GM18870 (cell line): ENCODE results near the gene CNPY1.
"Not testable (repeated sequence)": the region's sequence is repeated elsewhere in the genome, so short reads cannot be mapped to it uniquely, and the experiment has no call there.

Experiments used
- ATAC-seq: cut with Tn5 transposase; IDR thresholded peaks from one replicate; pipeline ENCODE4 v1.9.1; 2021; ENCODE audit warnings: moderate library complexity; ENCODE audit not compliant: unreplicated experiment

The CNPY1 gene

DNA sequence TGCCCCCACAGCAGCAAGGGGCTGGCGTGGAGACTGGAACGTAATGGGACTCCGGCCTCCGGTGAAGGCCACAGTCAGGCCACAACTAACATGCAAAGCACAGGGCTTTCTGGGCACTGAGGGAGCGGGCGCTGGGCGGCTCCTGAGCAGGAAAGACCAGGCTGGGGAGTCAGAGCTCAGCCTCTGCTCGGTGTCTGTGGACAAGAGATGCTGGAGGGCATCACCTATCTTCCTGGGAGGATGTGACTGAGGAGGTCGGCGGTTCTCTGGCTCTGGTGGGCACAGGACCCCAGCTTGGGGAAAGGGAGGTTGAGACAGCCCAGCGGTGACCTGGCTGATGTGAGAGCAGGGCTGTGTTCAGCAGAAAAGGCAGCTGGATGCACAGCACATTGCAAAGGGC, 11.7 kb downstream of the CNPY1 start:
- ATAC-seq, result no peak

DNA sequence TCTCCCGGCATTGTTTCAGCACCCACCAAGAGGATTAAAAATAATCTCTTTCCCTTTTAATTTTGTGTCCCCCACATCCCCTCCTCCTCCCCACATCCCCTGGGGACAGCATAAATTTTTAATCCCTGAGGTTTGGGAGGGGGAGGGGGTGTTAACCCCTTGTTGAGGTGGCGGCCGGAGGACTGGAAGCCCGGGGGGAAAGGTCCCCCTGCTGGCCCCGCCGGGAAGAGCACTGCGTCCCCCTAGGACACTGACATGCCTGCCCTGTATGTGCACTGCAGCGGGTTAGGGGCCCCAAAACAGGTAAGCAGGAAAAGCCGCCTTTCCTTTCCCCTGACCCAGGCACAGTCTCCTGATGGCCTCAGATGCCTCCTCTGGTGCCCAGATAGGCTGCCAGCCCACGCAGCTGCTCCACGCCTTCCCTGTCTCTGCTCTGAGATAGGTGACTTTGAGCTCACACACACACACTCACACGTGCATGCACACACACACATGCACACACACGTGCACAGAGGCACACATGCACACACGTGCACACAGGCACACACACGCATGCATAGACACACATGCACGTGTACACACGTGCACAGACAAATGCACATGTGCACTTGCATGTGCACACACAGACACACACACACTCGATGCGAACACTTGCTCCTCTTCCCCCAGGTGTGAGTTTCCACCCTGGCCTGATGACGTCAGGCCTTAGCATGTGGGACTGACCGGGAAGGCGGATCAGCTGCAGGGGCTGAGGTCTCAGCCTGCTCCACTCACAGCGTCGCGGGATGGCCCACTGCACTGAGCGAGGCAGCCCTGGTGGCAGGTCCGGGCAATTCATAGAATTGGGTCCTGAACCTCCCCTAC, 12.3 kb downstream of the CNPY1 start:
- ATAC-seq, result no peak

DNA sequence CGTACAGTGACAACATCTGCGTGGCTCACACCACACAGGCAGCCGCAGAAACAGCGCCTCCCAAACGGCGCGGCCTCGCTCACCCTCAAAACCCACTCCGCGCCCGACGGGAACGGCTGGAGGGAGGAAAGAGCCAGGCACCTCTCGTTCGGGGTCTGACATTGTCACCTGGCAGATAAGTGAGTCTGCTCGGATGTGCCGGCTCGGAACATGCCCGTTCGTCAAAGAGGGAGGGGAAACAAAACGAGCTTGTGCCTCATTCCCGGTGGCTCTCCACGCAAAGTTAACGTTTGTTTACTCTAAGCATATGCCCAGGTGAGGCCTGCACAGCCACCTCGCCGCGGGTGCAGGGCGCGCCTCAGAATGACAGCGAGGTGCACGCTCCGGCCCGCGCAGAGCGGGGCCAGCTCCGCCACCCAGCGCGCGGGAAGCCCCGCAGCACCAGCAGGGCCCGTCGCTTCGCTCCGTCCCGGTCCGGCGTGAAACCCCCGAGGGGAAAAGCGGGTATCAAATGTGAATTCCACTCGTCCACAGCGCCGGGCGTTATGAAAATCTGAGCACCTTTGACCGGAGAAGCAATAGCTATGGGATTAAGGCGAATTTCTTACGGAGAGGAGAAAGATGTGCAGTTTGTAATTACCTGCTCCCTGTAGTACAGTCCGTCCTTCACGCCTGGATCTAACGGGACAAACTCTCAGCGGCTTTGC, 13.1 kb downstream of the CNPY1 start:
- ATAC-seq, result no peak

DNA sequence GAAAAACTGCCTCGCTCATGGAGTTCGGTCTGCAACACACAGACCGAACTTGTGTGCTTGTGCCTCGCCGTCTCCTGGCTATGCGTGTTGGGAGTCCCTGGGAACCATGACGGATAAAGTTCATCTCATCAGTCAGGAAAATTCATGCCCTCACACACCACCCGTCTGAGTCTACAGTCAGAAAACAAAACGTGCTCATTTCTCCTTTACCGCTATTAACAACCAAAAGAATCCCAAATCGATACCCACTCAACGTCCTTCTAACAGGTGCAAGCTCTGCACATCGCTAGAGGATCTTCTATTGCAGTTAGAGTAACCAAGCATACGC, 13.6 kb downstream of the CNPY1 start:
- no peak for ATAC-seq

DNA sequence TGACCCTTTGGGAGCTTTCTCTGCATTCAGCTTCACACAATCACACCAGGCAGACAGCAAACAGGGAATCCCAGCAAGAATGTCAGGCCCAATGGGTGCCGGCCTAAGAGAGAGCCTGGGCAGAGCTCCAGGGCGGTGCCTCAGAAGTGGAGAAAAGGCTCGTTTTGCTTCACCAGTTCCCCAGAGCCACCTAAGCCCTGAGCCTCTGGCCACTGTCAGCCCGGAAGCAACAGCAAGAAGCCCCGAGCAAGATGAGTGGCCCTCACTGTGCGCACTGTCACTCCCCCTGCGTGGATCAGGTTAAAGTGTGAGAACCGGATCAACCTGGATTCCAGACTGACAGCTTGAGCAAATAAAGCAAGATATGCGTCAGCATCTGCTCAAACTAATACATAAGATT, 14.7 kb downstream of the CNPY1 start:
- no peak for ATAC-seq

DNA sequence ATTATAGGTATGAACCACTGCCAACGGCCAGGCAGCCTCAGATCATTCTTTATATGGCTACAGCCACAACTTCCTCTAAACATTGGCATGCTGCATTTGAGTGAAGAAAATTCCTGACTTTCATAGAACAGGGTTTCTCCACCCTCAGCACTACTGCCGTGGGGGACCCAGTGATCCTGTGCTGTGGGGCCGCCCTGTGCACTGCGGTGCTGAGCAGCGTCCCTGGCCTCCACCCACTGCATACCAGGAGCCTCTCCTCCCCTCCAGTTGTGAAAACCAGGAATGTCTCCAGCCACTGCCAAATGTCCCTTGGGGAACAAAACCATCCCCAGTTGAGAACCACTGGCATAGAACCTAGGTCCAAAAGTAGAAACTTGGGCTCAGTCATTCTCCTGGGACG, 15.8 kb downstream of the CNPY1 start:
- ATAC-seq, result no peak

DNA sequence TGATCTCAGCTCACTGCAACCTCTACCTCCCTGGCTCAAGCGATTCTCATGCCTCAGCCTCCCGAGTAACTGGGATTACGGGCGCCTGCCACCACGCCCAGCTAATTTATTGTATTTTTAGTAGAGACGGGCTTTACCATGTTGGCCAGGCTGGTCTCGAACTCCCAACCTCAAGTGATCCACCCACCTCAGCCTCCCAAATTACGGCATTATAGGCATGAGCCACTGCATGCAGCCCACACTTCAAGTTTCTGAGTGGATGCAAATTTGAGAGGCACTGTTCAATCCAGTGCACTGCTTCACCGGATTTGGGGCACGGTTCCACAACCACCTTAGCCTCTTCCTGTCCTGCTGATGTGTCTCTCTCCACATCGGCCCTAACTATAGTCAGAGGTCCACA, 16.5 kb downstream of the CNPY1 start:
- ATAC-seq, result no peak

DNA sequence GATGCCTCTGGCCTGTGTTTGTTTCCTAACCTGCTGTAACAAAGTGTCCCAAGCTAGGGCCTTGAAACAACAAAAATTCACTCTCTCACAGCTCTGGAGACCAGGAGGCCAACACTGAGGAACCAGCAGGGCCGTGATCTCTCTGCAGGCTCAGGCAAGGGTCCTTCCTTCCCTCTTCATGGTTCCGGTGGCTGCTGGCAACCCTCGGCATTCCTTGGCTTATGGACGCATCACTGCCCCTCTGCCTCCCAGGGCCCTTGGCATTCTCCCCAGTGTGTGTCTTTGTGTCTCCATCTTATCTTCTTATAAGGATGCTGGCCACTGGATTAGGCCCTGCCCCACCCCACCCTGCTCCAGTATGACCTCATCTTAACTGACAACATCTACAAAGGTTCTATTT, 17.0 kb downstream of the CNPY1 start:
- ATAC-seq, result no peak

DNA sequence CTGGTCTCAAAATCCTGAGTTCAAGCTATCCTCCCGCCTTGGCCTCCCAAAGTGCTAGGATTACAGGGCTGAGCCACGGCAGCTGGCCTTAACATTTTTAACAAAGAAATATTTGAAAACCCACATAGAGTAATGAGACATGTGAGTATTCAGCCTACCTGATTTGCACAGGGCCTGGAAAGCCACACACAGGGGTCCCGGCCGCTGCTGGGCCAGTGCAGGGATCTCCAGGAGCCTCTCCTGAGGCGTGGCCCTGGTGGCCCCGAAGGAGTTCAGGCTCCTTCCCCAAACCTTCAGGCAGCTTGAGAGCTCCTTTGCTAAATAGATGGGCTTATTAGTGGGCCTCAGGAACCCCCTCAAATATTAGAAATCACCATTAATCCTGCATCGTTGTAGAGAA, 18.7 kb downstream of the CNPY1 start:
- ATAC-seq, result no peak

DNA sequence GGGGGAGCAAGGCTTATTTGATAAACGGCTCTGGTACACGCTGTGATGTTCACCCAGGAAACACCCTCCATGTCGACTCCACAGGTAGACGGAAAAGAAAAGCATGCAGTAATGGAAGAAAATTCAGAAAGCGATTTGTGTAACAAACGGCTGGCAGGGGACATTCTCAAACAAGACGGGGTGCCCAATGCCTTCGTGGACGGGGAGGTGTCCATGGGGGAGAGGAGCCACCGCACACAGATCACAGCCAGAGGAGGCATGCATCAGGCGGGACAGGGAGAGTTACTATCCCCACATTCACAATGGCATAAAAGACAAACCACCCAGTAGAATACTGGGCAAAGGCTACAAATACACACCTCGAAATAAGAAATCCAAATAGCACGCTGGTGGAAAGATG, 20.1 kb downstream of the CNPY1 start:
- no peak for ATAC-seq

DNA sequence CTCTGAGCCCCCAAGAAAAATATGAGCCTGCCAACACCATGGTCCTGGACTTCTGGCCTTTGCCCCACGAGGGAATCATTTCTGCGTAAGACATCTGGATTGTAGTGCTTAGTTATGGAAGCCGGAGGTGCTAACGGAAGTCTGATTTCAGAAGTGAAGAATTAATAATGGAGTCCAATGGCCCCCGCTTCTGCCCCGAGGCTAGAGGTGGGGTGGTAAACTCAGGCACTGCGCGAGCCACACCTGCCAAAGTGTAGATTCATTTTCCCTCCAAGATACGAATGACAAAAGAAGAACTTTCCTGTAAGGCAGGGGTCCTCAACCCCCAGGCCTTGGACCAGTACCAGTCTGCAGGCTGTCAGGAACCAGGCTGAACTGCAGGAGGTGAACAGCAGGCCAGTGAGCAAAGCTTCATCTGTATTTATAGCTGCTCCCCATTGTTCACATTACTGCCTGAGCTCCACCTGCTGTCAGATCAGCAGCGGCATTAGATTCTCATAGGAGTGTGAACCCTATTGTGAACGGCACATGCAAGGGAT, 22.3 kb downstream of the CNPY1 start:
- ATAC-seq, result no peak

DNA sequence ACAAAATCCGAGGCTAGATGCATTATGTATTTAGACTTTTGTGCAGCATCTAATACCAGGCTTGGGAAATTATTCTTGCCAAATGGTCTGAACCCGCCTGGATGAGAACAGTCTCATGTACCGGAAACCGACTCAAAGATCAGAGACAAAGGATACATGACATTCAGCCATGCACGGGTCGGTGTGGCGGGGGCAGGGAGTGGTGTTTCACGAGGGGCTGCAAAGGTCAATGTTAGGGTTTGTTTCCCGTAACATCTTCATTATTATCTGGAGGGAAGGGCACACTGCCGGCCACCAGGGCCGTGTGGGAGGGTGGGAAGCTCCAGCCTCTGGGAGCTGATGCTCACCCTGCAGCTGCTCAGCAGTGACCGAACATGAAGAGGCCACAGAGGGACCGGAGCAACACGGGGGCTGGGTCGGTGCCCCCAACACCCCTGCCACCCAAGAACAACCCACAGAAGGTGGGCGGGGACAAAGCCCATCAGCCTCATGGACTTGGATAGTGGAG, 23.1 kb downstream of the CNPY1 start:
- no peak for ATAC-seq

DNA sequence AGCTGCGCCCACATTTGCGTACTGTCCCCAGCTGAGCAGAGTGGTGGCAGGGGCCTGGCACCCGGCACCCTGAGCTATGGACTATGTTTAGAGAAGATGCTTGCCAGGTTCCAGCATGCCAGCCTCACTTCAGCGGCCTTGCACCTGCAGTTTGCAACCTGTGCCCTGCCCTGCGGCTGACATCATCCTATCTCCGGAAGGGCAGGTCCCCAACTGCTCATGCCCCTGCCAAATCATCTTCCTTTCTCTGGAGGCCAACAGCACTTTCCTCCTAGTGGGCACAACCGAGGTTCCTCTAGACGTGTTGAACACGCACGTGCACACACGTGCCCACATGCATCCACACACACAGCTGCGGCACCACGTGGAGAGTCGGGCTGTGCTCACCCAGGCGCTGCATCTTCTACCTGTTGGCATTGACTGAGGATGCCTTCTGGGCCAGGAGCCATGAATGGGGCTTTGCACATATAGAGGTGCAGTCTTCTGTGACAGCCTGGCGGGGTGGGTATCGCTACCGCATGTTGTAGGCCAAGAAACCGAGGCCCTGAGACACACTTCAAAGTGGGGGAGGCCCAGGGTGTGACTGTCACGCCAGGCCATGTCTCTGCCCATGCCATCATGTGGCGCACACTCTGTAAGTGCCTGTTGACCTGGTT, 24.5 kb downstream of the CNPY1 start:
- ATAC-seq, result no peak

DNA sequence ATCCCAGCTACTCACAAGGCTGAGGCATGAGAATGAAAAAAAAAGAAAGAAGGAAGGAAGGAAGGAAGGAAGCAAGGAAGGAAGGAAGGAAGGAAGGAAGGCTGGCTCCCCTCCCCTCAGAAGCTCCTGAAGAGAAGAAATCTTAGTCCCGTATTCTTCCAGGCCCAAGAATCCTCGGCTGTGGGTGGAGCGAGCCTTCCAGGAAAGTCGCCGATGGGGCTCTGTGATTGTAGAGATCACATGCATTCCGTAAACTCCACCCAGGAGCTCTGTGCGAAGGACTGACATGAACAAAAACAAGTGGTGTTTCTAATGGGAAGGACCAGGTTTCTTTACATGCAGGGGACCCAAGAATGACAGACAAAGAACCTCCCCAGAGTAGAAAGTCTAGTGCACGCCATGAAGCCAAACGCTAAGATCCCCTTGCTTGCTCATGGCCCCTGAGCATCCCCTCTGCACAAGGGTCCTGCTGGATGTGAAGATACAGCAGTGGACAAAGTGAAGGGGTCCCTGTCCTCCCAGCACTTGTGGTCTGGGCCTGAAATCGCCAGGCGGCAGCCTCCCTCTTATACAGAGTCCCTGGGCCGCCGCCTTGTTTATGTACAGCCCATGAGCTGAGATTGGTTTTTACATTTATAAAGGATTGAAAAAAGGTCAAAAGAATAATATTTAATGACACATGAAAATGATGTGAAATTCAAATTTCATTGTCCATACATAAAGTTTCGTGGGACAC, 25.2 kb downstream of the CNPY1 start:
- no peak for ATAC-seq

DNA sequence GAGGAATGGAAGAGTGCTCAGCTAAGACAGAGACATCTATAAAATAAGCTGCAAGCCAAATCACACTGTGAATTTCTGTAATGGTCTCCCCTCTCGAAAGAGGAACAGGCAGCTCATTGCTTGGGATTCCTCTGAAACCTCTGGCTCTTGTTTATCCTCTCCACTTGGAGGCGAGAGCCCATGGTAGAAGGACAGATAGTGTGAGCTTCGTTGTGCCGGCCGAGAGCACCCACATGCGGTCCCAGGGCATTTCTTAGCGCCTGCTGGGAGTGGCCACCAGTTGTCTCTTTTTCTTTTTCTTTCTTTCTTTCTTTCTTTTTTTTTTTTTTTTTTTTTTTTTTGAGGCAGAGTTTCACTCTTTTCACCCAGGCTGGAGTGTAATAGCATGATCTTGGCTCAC, 26.2 kb downstream of the CNPY1 start:
- no peak for ATAC-seq

DNA sequence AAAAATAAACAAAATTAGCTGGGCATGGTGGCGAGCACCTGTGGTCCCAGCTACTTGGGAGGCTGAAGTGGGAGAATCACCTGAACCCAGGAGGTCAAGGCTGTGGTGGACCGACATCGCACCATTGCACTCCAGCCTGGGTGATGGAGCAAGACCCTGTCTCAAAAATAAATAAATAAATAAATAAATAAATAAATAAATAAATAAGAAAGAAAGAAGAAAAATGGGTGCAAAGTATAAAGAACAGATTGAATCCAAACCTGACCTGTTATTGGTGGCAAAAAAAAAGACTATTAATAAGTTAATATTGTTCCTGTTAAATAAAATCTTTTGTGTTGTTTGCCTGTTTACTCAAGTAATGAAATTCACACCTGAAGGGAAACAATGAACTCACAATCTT, 27.0 kb downstream of the CNPY1 start:
- ATAC-seq, result not testable (repeated sequence)

DNA sequence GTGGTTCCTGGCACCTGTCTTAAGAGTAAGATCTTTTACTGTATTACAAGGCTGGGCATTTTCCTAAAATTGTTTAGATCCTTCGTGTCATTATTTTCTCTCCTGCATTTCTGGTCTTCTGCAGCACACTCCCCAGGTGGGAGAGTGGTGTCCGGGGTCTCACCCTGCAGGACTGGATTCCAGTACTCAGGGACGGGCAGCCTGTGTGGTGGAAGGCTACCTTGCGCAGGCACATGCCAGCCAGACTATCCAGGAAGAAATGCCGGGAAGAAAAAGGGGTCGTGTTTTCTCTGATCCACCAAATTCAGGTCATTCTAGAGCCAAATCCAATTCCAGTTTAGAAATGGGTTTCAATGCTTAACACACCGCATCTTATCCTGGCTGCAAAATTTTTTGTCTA, 27.7 kb downstream of the CNPY1 start:
- ATAC-seq, result no peak

DNA sequence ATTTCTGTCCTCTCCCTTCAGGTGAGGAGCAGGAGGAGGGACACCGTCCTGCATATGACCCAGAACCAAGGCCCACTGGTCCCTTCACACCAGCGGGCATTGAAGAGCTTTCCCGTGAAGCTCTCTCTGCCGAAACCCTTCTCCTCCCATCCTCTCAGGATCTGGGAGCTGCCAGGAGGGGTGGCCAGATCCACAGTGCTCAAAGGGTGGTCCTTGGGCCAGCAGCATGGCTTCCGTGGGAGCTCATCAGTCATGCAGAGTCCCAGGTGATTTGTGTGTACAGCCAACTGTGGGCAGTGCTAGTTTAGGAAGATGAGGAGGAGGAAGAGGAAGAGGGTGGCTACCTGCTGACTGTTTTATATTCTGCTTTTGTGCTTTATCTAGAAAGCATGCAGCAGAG, 28.4 kb downstream of the CNPY1 start:
- ATAC-seq, result no peak

DNA sequence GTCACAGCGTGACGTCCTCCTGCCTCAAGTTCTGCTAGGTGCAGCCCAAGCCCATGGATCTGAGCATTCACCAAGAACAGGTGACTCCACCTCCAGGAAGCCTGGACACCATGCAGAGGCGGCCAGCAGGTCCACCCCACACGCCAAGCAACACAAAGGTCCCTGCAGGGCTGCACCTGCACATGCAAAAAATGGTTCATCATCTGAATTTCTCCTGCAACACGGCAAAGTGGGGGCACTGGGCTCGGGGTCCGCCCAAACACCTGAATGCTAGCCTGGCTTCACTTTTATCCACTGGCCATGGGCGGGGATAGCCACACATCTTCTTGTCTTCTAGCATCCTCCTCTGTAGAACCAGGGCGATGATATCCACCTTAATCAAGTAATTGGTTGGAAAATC, 28.9 kb downstream of the CNPY1 start:
- ATAC-seq, result no peak

DNA sequence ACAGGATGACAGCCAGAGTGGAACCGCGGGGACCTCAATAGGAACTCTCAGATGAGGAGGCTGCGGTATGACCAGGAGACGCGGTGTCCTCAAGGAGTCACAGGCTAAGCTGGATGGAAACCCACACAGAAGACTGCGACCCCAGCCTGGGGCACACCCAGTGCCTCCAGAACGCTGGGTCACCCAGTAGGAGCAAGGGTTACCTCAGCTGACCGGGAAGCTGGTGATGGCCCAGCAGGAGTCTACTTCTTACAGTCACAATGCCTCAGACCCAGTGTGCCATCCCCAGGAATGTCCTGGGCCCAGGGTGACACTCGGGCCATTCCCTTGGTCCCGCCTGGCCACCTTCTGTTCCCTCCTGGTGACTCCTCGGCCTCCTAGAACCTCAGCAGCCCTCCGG, 29.9 kb downstream of the CNPY1 start:
- no peak for ATAC-seq

DNA sequence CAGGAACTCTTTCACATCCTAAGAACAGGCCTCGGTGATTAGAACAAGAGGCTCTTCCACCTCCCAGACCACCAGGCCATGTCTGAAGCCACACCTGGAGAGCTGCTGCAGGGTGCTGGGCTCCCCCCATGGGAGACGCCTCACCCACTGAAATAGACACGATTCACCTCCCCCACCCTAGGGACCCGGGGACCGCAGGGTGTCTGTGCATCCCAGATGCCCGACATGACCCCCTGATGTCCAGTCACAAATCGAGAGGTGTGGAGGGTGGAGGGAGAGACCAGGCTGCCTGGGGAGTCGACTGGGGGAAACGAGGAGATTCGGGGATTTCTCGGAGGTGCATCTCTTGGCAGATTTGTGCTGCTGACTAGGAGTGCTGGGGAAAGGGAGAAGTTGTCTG, 31.0 kb downstream of the CNPY1 start:
- no peak for ATAC-seq
